ENCODE results near the gene XRCC3.

DNA sequence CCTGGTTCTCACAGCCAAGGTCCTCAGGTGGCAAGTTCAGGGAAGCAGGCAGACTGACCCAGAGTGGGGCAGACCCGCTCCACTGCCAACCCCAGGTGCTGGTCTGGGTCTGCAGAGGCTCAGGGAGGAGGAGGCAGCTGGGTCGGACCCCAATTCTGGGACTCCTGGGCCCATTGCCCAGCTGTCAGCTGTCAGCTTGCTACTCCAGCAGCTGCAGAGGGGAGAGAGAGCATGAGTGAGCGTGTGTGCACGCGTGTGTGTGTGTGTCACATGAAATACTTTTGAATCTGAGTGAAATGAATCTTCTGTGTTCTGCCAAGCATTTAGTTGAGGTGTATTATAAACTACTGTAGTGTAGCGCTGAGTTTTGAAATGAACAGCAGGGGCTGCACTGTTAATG lies 30.8 kb downstream of the XRCC3 start:
- TF ChIP-seq, protein P1, sequence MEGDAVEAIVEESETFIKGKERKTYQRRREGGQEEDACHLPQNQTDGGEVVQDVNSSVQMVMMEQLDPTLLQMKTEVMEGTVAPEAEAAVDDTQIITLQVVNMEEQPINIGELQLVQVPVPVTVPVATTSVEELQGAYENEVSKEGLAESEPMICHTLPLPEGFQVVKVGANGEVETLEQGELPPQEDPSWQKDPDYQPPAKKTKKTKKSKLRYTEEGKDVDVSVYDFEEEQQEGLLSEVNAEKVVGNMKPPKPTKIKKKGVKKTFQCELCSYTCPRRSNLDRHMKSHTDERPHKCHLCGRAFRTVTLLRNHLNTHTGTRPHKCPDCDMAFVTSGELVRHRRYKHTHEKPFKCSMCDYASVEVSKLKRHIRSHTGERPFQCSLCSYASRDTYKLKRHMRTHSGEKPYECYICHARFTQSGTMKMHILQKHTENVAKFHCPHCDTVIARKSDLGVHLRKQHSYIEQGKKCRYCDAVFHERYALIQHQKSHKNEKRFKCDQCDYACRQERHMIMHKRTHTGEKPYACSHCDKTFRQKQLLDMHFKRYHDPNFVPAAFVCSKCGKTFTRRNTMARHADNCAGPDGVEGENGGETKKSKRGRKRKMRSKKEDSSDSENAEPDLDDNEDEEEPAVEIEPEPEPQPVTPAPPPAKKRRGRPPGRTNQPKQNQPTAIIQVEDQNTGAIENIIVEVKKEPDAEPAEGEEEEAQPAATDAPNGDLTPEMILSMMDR (IDR thresholded peaks at IDR 0.05; ENCODE audit: insufficient read depth, low read depth, low read length) = no peak
- no peak for TF ChIP-seq EZH2 (IDR thresholded peaks at IDR 0.05; ENCODE audit: insufficient read depth, low read length)
